GM12875 (cell line): ENCODE data around the gene ERC2.

Experiments used
- H3K4me3 ChIP-seq: one replicate; pipeline ENCODE4 v1.5.1; 2011; ENCODE audit warnings: low read depth, low read length, control low read depth
- TF ChIP-seq, protein P1 (sequence below): IDR thresholded peaks from 2 replicates; pipeline ENCODE4 v1.5.1; 2011; ENCODE audit warnings: low read depth, mild to moderate bottlenecking, control low read depth, inconsistent platforms, low read length, moderate library complexity, borderline replicate concordance; ENCODE audit not compliant: insufficient read depth

ERC2 gene

DNA sequence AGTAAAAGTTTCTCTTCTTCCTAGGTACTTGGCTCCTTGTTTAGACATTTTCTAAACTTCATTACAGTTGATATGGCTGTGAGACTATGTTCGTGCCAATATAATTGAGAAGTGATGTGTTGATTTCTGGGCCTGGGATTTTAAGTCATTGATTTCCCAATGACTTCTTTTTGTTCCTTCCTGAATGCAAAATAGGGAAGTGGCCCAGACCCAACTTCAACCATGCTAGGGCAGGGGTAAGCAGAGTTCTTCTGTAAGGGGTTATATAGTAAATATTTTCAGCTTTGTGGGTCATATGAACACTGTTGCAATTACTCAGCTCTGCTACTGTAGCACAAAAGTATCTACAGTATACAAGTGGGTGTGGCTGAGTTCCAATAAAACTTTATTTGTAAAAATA lies 661.1 kb downstream of the ERC2 start:
- TF ChIP-seq, protein P1, sequence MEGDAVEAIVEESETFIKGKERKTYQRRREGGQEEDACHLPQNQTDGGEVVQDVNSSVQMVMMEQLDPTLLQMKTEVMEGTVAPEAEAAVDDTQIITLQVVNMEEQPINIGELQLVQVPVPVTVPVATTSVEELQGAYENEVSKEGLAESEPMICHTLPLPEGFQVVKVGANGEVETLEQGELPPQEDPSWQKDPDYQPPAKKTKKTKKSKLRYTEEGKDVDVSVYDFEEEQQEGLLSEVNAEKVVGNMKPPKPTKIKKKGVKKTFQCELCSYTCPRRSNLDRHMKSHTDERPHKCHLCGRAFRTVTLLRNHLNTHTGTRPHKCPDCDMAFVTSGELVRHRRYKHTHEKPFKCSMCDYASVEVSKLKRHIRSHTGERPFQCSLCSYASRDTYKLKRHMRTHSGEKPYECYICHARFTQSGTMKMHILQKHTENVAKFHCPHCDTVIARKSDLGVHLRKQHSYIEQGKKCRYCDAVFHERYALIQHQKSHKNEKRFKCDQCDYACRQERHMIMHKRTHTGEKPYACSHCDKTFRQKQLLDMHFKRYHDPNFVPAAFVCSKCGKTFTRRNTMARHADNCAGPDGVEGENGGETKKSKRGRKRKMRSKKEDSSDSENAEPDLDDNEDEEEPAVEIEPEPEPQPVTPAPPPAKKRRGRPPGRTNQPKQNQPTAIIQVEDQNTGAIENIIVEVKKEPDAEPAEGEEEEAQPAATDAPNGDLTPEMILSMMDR = no peak

DNA sequence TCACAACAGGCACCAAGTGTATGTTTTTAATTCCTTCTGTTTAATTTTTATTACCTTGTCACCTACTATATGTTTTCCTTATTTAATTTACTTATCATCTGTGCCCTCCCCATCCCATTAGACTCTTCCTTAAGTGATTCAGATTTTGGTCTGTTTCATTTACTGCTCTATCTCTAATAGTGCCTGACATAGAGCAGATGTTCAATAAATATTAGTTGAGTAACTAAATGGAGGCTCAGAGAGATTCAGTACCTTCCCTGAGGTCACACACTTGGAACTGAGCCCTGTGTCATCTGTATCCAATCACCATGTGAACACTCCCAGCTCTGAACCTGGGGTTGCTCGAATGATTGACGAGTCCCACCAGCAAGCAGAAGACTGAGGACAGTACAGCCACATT lies 663.1 kb downstream of the ERC2 start:
- TF ChIP-seq, protein P1 = no peak

More for the DNA sequence above, 661.1 kb downstream of the ERC2 start:
- no peak overlapping the region for H3K4me3 ChIP-seq

DNA sequence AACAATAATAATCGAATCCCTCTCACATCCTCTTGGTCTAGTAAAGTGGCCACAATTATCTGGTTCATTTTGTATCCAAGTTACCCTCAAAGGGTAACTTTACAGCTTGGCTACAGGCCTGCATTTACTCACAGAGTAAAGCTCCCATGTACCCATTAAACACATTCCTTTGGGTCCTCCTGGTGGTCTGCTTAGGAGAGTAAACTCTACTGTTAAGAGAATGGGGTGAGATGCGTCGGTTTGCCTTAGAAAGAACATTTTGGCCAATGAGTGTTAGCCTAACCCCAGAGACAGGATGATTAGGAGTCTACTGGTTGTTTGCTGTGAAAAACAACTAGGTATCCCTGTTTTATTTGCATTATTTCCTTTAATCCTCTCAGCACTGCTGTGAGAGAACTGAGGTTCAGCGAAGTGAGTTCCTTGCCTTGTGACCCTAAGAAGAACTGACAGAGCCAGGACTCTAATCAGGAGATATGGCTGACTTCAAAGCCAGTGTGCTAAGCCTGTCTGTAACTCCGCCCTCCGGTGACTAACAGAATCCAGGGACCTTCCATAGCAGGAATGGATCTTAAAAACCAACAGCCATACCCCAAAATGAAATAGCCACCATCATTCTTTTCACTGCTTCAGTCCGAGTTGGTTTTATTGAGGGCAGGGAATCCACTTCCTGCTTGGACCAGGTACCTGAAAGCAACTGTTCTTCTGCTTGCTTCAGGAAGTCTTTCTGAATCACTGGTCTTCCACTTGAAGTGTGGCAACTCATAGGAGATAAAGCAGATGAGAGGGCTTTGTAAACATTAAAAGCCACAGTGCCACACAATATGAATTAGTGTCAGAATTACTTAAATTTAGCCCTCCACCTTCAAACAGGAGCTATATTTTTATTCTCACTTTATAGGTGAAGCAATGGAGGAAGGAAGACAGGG lies 663.8 kb downstream of the ERC2 start:
- no peak overlapping the region for H3K4me3 ChIP-seq
- TF ChIP-seq, protein P1 = no peak

More for the DNA sequence above, 663.1 kb downstream of the ERC2 start:
- no peak overlapping the region for H3K4me3 ChIP-seq

DNA sequence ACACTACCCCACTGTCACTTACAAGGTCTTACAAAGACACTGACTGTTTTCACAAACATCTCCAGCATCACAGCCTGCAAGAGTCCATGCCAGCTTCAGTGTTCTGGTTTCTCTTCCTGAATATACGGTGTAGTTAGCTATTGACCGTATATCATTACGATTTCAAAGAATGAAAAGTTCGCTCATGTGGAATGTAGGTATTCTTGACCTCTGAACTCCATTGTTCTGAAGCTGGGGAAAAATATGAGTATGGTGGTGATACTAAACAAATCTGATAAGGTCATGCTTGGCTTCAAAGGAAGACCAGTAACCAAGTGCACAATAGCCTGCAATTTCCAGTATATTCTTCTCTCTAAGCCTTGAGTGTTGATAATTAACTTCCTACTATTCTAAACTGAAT lies 665.5 kb downstream of the ERC2 start:
- TF ChIP-seq, protein P1 = no peak
- H3K4me3 ChIP-seq = no peak overlapping the region

DNA sequence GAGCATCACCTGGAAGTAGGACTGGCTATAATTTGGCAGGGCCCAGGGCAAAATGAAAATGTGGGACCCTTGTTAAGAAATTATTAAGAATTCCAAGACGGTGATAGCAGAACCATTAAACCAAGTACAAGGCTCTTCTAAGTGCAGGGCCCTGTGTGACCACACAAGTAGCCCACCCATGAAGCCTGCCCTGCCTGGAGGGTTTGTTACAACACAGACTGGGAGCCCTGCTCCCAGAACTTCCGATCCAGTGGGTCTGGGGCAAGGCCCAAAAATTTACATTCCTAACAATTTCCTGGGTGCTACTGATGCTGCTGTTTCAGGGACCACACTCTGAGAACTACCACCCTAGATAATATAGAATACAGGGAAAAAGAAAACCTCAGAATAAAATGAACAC lies 666.6 kb downstream of the ERC2 start:
- H3K4me3 ChIP-seq = no peak overlapping the region
- TF ChIP-seq, protein P1 = no peak

DNA sequence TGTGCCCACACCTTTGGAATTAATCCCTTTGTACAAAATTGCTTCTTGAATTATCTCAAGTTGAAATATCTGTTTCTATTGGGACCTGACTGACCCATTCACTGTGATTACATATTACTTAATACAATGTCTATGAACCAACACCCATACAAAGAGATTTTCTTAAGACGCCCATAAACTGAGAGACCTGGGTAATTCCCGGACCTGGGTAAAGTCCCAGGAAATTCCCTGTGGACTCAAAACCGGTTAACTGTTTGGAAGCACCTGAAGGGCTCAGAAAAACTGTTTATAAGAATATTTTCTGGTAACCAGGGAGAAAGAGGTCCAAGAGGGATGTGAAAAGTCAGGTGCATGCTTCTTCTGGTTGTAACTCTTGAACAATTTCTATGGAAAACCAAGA lies 667.2 kb downstream of the ERC2 start:
- TF ChIP-seq, protein P1 = no peak
- H3K4me3 ChIP-seq = no peak overlapping the region

DNA sequence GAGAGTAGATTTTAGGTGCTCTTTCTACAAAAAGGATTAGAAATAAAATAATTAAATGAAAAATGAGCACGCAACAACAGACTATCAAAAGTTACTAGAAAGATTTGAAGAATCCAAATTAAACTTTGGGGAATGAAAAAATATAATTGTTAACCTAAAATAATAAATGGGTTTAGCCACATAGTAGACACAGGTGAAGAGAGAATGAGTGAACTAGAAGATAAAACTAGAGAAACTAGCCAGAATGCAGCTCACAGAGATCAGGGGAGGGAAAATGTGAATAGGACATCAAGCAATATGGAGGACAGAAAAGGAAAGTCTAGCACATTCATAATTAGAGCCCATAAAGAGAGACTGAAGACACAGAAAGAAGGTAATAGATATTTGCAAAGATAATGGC lies 670.5 kb downstream of the ERC2 start:
- no peak overlapping the region for H3K4me3 ChIP-seq
- TF ChIP-seq, protein P1 = no peak
